Mammary epithelial cell (primary cell): ENCODE results near the gene NRXN2.

Experiments
- CTCF ChIP-seq, 2 donors: IDR thresholded peaks in 1 of 2; conservative IDR thresholded peaks in 1 of 2; 2 replicates each; pipeline ENCODE4 v1.5.1; 2011 to 2012; ENCODE audit warnings: inconsistent platforms in 2 of 2, low read length in 2 of 2, mild to moderate bottlenecking in 2 of 2, control low read depth in 1 of 2, low read depth in 1 of 2; ENCODE audit not compliant: insufficient read depth in 1 of 2; ENCODE audit errors: extremely low read depth in 1 of 2
- EZH2 ChIP-seq: IDR thresholded peaks from 2 replicates; pipeline ENCODE4 v1.6.1; 2012; ENCODE audit warnings: low read length, inconsistent platforms, borderline replicate concordance

DNA sequence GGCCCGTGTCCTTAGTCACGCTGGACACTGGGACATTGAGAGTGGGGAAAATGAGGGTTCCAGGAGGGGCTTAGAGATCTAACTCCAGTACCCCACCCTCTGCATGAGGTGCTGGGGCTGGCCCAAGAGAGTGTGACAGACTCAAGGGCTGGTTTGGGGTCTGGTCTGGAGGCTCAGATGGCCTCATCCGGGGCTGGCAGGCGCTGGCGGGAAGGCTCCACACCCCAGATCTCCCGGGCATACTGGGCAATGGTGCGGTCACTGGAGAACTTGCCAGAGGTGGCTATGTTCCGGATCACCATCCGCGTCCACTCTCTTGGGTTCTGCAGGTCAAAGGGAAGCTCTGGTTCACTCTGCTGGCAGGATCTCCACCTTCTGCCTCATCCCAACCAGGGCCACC is 23.5 kb upstream of the NRXN2 start:
- TF ChIP-seq CTCF (conservative IDR thresholded peaks at IDR 0.05 in 1 of 2, IDR thresholded peaks at IDR 0.05 in 1 of 2; ENCODE audit: extremely low read depth in 1 of 2, insufficient read depth in 1 of 2, low read depth in 1 of 2, low read length in 2 of 2), result no peak
- no peak for TF ChIP-seq EZH2
